ENCODE results near the gene ADISSP. TPM values are rescaled to one million over a fixed set of nuclear protein-coding genes. Genes with fewer than 3 reads are reported as not detected.

ADISSP gene
- total and polyA plus RNA-seq, 7 experiments from 2014 or later = 14.0 to 27.4 (median 20.7) TPM

DNA sequence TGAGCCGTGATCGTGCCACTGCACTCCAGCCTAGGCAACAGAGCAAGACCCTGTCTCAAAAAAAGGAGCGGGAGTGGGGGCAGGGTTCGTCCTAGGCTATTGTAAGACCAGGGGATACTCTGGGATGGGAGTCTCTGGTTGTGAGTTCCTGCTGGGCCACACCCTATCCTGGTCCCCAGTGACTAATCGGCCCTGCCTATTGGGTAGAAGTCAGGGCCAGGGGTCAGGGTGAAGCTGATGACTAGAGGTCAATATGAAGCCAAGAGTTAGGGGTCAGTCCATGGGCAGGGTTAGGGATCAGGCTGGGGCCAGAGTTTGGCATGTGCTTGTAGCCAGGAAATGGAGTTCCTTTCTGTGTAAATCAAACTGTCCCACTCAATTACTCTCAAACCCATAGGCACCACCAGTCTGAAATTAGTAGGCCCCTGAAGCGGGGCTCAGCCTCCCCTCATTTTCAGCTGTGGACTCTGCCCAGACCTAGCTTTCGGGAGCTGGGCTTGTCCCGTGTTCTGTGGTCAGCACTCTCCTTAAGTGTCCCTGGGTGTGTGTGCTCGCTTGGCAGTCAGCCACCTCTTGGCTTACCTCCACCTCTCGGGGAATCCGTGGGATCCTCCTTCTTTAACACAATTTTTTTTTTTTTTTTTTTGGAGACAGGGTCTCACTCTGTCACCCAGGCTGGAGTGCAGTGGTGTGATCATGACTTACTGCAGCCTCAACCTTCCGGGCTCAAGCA, 33.3 kb downstream of the ADISSP start:
- intact Hi-C loops (cut with micrococcal nuclease) = no loop called here
- Histone ChIP-seq H3K4me1 (ENCODE audit: control insufficient read depth in 2 of 2, insufficient read depth in 2 of 2, low read length in 2 of 2) (no peaks in the 10 kb centered on the region), H3K27ac (ENCODE audit: low read depth, low read length) (no peak overlapping the region), H3K4me3 (ENCODE audit: low read length) (no peak overlapping the region), H3K36me3 (ENCODE audit: control insufficient read depth in 2 of 3, insufficient read depth in 3 of 3, low read length in 3 of 3) (no peaks in the 10 kb centered on the region), H3K27me3 (ENCODE audit: control insufficient read depth in 2 of 2, insufficient read depth in 2 of 2, low read length in 2 of 2) (peaks cover 0 to 2% of the 10 kb centered on the region in 2 donors), H3K9me3 (ENCODE audit: control insufficient read depth in 2 of 3, low read length in 3 of 3) (no peaks in the 10 kb centered on the region)
- H3K4me3 Mint-ChIP-seq = no peak overlapping the region
- no peak overlapping the region for H3K27ac Mint-ChIP-seq
- H3K9me3 Mint-ChIP-seq = peaks cover 0 to 2% (median 0%) of the 10 kb centered on the region in 11 donors
- ATAC-seq (no peak), DNase-seq (no peak)
- H3K27me3 Mint-ChIP-seq = peaks cover 26 to 60% (median 29%) of the 10 kb centered on the region in 5 donors
- peaks cover 0 to 4% (median 0%) of the 10 kb centered on the region in 5 donors for H3K36me3 Mint-ChIP-seq
- H3K4me1 Mint-ChIP-seq = peaks cover 0 to 6% (median 0%) of the 10 kb centered on the region in 7 donors
- POLR2A ChIA-PET = no interaction called here
- CTCF ChIA-PET = no interaction called here

DNA sequence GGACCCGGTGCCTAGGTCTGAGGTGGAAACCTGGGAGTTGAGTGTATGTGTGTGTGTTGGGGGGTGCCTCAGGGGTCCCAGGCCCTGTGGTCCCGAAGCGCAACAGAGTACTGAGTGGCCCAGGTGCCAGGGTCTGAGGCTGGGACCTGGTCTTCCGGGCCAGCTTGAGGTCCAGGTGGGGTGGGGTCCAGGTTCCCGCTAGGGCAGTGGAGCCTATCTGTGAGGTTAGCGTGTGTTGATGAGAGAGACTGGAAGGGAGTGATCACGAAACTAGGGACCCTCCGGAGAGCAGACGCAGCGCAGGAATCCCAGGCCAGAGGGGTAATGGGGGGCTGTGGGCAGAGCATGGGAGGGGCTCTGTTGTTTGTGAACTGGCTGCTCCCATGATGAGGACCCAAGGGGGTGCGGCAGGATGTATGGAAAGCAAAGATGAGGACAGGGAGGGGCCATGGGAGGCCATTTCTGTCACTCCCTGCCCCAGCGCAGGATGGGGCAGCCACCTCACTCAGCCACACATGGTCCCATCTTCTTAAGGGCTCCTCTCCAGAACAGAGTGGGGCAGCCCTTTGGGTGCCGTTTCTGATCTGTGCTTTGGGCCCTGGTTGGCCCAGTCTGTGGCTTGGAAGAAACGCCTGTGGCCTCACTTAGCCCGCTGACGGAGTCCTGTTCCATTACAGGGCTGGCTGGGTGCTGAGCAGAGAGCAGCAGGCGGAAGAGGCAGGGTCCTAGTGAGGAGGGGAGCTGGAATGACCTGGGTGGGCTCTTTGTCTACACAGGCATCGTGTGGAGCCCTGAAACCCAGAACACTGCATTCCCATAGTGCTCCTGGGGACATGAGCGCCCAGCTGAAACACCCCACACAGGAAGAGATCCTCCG, 34.2 kb downstream of the ADISSP start:
- peaks cover 0 to 2% (median 0%) of the 10 kb centered on the region in 11 donors for H3K9me3 Mint-ChIP-seq
- peaks cover 0 to 6% (median 0%) of the 10 kb centered on the region in 7 donors for H3K4me1 Mint-ChIP-seq
- no peaks in the 10 kb centered on the region for H3K36me3 ChIP-seq (ENCODE audit: control insufficient read depth in 2 of 3, insufficient read depth in 3 of 3, low read length in 3 of 3)
- peak overlapping the region in 1 of 9 donors; percentile 41 for H3K27ac Mint-ChIP-seq
- H3K27me3 ChIP-seq (ENCODE audit: control insufficient read depth in 2 of 2, insufficient read depth in 2 of 2, low read length in 2 of 2) = peaks cover 0 to 2% of the 10 kb centered on the region in 2 donors
- no peaks in the 10 kb centered on the region for H3K9me3 ChIP-seq (ENCODE audit: control insufficient read depth in 2 of 3, low read length in 3 of 3)
- POLR2A ChIA-PET = no interaction called here
- H3K4me3 ChIP-seq (ENCODE audit: low read length) = no peak overlapping the region
- H3K4me3 Mint-ChIP-seq = peak overlapping the region in 2 of 10 donors; percentile 7 to 41
- ATAC-seq (no peak), DNase-seq (no peak)
- intact Hi-C loops (cut with micrococcal nuclease) = no loop called here
- peaks cover 0 to 4% (median 0%) of the 10 kb centered on the region in 5 donors for H3K36me3 Mint-ChIP-seq
- CTCF ChIA-PET = no interaction called here
- no peaks in the 10 kb centered on the region for H3K4me1 ChIP-seq (ENCODE audit: control insufficient read depth in 2 of 2, insufficient read depth in 2 of 2, low read length in 2 of 2)
- H3K27ac ChIP-seq (ENCODE audit: low read depth, low read length) = no peak overlapping the region
- peaks cover 27 to 62% (median 31%) of the 10 kb centered on the region in 5 donors for H3K27me3 Mint-ChIP-seq

DNA sequence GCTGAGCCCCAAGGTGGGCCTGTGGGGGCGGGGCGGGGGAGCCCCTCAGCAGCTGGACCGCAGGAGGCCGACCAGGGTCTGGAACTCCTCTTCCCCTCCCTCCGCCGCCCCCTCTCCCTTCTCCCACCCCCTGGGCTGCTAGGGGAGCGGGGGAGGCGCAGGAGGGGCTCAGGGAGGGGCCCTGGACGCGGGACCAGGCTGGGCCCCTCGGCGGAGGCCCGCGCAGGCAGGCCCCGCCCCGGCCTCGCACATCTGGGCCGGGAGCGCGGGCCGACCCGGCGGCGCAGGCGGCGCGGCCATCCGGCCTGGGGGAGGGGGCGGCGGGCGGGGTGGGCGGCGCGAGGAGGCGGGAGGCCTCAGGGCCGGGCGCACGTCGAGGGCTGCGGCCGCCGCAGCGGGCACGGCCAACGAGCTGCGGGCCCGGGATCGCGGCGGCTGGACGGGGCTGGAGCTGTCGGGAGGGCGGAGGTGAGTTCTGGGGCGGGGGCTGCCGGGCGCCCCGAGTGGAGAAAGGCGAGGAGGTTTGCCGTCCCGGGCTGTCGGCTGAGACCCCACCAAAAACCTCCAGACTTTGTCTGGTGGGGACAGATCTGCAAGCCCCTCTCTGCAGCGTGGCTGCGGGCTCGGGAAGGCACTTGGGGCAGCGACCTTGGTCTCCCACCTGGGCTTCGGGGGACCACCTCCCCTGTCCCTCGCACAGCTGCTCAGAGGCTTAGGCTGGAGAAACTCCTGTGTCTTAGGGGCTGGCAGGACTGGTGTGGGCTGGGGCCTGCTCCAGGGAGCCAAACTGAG, 35.0 kb downstream of the ADISSP start, which contains the start of gene HSPA12B:
Gene HSPA12B (plus strand): TSS at position 359 of the 792 bp plus-strand sequence. CDS start 5,990 bp downstream, outside the sequence.
- Mint-ChIP-seq H3K36me3 (peaks cover 0 to 4% (median 0%) of the 10 kb centered on the region in 5 donors), H3K9me3 (peaks cover 0 to 2% (median 0%) of the 10 kb centered on the region in 11 donors), H3K4me3 (peak within 1 kb of the TSS in 2 of 10 donors; percentile 27 to 41), H3K4me1 (peaks cover 0 to 6% (median 0%) of the 10 kb centered on the region in 7 donors), H3K27me3 (peaks cover 34 to 66% (median 39%) of the 10 kb centered on the region in 5 donors), H3K27ac (peak within 1 kb of the TSS in 1 of 9 donors; percentile 41)
- no peak within 1 kb of the TSS for H3K4me3 ChIP-seq (ENCODE audit: low read length)
- ATAC-seq (no peak), DNase-seq (no peak)
- H3K4me1 ChIP-seq (ENCODE audit: control insufficient read depth in 2 of 2, insufficient read depth in 2 of 2, low read length in 2 of 2) = no peaks in the 10 kb centered on the region
- no peak within 1 kb of the TSS for H3K27ac ChIP-seq (ENCODE audit: low read depth, low read length)
- no peaks in the 10 kb centered on the region for H3K36me3 ChIP-seq (ENCODE audit: control insufficient read depth in 2 of 3, insufficient read depth in 3 of 3, low read length in 3 of 3)
- intact Hi-C loops (cut with micrococcal nuclease) = no loop called here
- peaks cover 0 to 2% of the 10 kb centered on the region in 2 donors for H3K27me3 ChIP-seq (ENCODE audit: control insufficient read depth in 2 of 2, insufficient read depth in 2 of 2, low read length in 2 of 2)
- POLR2A ChIA-PET = no interaction called here
- H3K9me3 ChIP-seq (ENCODE audit: control insufficient read depth in 2 of 3, low read length in 3 of 3) = no peaks in the 10 kb centered on the region
- CTCF ChIA-PET = no interaction called here

DNA sequence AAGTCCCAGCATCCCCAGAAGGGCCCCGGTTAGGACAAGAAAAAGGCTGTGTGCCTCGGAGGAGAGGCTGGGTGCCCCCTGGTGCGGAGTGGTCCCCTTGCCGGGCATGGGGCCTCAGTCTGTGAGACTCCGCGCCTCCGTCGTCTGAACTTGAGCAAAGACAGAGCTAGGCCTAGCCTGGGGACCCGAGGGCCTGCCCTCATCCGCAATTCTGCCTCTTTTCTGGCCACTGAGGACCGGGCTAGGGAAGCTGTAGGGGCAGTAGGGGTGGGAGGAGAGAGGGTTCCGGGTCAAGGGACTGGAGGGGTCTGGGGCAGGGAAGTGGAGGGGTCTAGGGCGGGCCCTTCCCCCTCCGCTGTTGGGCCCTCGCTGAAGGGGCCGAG, 35.6 kb downstream of the ADISSP start:
- no peak overlapping the region for H3K4me3 ChIP-seq (ENCODE audit: low read length)
- Mint-ChIP-seq H3K36me3 (peaks cover 0 to 4% (median 0%) of the 10 kb centered on the region in 5 donors), H3K27me3 (peaks cover 40 to 72% (median 45%) of the 10 kb centered on the region in 5 donors), H3K27ac (no peak overlapping the region), H3K4me1 (peaks cover 0 to 6% (median 0%) of the 10 kb centered on the region in 7 donors), H3K9me3 (peaks cover 0 to 2% (median 0%) of the 10 kb centered on the region in 11 donors), H3K4me3 (no peak overlapping the region)
- DNase-seq (no peak), ATAC-seq (no peak)
- CTCF ChIA-PET = interaction anchor here (1.1 kb wide), 1 partner anchor 15 kb away, joined by 4 read pairs; no protein-coding TSS in a partner anchor
- peaks cover 0 to 2% of the 10 kb centered on the region in 2 donors for H3K27me3 ChIP-seq (ENCODE audit: control insufficient read depth in 2 of 2, insufficient read depth in 2 of 2, low read length in 2 of 2)
- POLR2A ChIA-PET = no interaction called here
- no peaks in the 10 kb centered on the region for H3K4me1 ChIP-seq (ENCODE audit: control insufficient read depth in 2 of 2, insufficient read depth in 2 of 2, low read length in 2 of 2)
- H3K27ac ChIP-seq (ENCODE audit: low read depth, low read length) = no peak overlapping the region
- H3K9me3 ChIP-seq (ENCODE audit: control insufficient read depth in 2 of 3, low read length in 3 of 3) = no peaks in the 10 kb centered on the region
- H3K36me3 ChIP-seq (ENCODE audit: control insufficient read depth in 2 of 3, insufficient read depth in 3 of 3, low read length in 3 of 3) = no peaks in the 10 kb centered on the region
- intact Hi-C loops (cut with micrococcal nuclease) = no loop called here

DNA sequence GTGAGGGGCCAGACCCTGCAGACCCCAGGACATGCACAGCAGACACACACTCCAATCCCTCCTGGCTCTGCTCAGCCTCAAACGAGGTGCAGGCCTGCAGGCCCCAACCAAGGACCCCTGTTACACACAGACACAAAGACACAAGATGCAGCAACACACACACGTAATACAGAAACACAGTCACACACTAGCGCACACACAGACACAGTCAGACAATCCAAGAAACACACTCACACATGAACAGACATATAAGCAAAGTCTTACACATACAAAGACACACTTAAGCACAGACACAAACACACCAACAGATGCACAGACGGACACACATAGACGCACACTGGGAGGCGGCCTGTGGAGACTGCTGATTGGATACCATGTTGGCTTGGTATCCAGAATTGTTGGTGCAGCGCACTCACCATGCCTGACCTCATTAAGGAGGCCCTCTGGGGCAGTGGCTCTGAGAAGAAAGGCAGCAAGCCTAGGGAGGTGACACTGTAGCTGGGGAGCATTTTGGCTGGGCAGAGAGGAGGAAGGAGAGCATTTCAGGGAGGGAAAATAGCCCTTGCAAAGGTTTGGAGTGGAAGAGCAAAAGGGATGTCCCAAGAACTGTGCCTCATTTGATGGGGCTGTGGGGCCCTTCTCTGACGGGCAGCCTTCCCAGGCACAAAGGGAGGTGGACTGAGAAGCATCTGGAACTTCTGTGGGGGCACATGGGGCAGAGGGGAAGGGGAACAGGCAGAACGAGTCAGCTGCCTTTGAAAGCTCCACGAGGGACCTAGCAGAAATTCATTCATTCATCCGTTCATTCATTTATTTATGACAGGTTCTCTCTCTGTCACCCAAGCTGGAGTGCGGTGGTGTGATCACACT, 36.5 kb downstream of the ADISSP start:
- H3K4me3 Mint-ChIP-seq = peak overlapping the region in 3 of 10 donors; percentile 3 to 28 (median 27)
- ATAC-seq (no peak), DNase-seq (no peak)
- H3K4me1 ChIP-seq (ENCODE audit: control insufficient read depth in 2 of 2, insufficient read depth in 2 of 2, low read length in 2 of 2) = no peaks in the 10 kb centered on the region
- peaks cover 0 to 4% (median 0%) of the 10 kb centered on the region in 5 donors for H3K36me3 Mint-ChIP-seq
- ChIA-PET CTCF (interaction anchor here (1.1 kb wide), 1 partner anchor 15 kb away, joined by 4 read pairs; no protein-coding TSS in a partner anchor), POLR2A (no interaction called here)
- intact Hi-C loops (cut with micrococcal nuclease) = no loop called here
- H3K27ac ChIP-seq (ENCODE audit: low read depth, low read length) = no peak overlapping the region
- peaks cover 0 to 2% (median 0%) of the 10 kb centered on the region in 11 donors for H3K9me3 Mint-ChIP-seq
- H3K4me3 ChIP-seq (ENCODE audit: low read length) = no peak overlapping the region
- no peaks in the 10 kb centered on the region for H3K36me3 ChIP-seq (ENCODE audit: control insufficient read depth in 2 of 3, insufficient read depth in 3 of 3, low read length in 3 of 3)
- H3K27me3 ChIP-seq (ENCODE audit: control insufficient read depth in 2 of 2, insufficient read depth in 2 of 2, low read length in 2 of 2) = peaks cover 0 to 2% of the 10 kb centered on the region in 2 donors
- H3K27ac Mint-ChIP-seq = peak overlapping the region in 1 of 9 donors; percentile 8
- H3K27me3 Mint-ChIP-seq = peaks cover 42 to 68% (median 48%) of the 10 kb centered on the region in 5 donors
- H3K9me3 ChIP-seq (ENCODE audit: control insufficient read depth in 2 of 3, low read length in 3 of 3) = no peaks in the 10 kb centered on the region
- H3K4me1 Mint-ChIP-seq = peaks cover 0 to 6% (median 0%) of the 10 kb centered on the region in 7 donors
